ENCODE measurements around the gene DNAJA4. TPM values are rescaled to one million over a fixed set of nuclear protein-coding genes. Genes with fewer than 3 reads are reported as not detected.

The DNAJA4 gene
- total and polyA plus RNA-seq, 2 of the 13 experiments (the other 11 are each of a cell fraction or from before 2014, with no cell fraction given): not detected

DNA sequence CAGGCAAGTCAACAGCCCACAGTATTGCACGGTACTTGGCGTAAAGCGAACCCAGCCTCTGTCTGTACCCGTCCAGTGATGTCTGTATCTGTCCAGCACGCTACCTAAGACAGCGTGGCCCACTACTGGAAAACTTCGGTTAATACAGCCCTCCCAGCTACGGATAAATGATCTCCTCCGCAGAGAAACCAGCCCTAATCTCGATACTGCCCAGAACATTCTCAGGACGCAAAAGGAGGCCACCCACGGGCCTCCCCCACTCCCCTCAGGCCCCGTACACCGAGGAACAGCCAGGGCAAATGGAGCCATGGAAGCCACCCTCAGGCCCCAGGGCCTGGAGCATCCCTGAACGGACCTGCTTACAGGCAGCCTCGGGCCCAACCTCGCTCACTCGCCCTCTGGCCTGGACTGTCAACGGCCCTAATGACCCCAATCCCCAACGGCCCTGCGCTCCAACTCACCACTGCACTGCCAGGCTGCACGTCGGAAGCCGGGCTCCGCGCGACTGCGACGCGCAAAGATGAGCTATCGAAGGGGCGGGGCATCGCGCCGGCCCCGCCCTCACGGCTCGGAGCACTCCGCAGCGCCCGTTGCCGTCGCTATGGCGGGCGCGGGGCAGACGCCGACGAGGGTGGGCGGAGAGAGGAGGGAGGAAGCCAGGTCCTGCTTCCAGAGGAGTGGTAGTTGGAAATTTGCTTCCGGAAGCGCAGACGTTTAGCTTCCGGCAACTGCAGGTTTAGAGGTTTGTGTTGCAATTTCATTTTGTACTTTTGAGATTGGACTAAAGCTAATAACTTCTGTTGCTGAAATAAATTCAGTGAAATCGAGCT is 35.0 kb downstream of the DNAJA4 start, which contains the start of gene SKIC8 (continued):
- TF ChIP-seq ZNF343 (CRISPR knock-in tag; IDR thresholded peaks at IDR 0.05): peak; percentile 90
- no peak for TF ChIP-seq ZNF766 (CRISPR knock-in tag; IDR thresholded peaks at IDR 0.05; ENCODE audit: borderline replicate concordance)
- no peak for TF ChIP-seq ZNF530 (CRISPR knock-in tag; IDR thresholded peaks at IDR 0.05; ENCODE audit: low read depth)
- peak; percentile 69 for TF ChIP-seq SKI (IDR thresholded peaks at IDR 0.05; ENCODE audit: partially characterized antibody)
- TF ChIP-seq, protein P1, sequence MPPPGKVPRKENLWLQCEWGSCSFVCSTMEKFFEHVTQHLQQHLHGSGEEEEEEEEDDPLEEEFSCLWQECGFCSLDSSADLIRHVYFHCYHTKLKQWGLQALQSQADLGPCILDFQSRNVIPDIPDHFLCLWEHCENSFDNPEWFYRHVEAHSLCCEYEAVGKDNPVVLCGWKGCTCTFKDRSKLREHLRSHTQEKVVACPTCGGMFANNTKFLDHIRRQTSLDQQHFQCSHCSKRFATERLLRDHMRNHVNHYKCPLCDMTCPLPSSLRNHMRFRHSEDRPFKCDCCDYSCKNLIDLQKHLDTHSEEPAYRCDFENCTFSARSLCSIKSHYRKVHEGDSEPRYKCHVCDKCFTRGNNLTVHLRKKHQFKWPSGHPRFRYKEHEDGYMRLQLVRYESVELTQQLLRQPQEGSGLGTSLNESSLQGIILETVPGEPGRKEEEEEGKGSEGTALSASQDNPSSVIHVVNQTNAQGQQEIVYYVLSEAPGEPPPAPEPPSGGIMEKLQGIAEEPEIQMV (CRISPR knock-in tag; IDR thresholded peaks at IDR 0.05; ENCODE audit: low read depth): peak; percentile 72
- TF ChIP-seq ZNF589 (CRISPR knock-in tag; conservative IDR thresholded peaks at IDR 0.05): no peak
- TF ChIP-seq, protein P2, sequence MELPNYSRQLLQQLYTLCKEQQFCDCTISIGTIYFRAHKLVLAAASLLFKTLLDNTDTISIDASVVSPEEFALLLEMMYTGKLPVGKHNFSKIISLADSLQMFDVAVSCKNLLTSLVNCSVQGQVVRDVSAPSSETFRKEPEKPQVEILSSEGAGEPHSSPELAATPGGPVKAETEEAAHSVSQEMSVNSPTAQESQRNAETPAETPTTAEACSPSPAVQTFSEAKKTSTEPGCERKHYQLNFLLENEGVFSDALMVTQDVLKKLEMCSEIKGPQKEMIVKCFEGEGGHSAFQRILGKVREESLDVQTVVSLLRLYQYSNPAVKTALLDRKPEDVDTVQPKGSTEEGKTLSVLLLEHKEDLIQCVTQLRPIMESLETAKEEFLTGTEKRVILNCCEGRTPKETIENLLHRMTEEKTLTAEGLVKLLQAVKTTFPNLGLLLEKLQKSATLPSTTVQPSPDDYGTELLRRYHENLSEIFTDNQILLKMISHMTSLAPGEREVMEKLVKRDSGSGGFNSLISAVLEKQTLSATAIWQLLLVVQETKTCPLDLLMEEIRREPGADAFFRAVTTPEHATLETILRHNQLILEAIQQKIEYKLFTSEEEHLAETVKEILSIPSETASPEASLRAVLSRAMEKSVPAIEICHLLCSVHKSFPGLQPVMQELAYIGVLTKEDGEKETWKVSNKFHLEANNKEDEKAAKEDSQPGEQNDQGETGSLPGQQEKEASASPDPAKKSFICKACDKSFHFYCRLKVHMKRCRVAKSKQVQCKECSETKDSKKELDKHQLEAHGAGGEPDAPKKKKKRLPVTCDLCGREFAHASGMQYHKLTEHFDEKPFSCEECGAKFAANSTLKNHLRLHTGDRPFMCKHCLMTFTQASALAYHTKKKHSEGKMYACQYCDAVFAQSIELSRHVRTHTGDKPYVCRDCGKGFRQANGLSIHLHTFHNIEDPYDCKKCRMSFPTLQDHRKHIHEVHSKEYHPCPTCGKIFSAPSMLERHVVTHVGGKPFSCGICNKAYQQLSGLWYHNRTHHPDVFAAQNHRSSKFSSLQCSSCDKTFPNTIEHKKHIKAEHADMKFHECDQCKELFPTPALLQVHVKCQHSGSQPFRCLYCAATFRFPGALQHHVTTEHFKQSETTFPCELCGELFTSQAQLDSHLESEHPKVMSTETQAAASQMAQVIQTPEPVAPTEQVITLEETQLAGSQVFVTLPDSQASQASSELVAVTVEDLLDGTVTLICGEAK (IDR thresholded peaks at IDR 0.05): peak; percentile 29; the same call in 1 of the 2 replicates
- TF ChIP-seq, protein P2 (CRISPR knock-in tag; IDR thresholded peaks at IDR 0.05): peak; percentile 62
- TF ChIP-seq ZSCAN12 (CRISPR knock-in tag; IDR thresholded peaks at IDR 0.05): no peak
- TF ChIP-seq, protein P3, sequence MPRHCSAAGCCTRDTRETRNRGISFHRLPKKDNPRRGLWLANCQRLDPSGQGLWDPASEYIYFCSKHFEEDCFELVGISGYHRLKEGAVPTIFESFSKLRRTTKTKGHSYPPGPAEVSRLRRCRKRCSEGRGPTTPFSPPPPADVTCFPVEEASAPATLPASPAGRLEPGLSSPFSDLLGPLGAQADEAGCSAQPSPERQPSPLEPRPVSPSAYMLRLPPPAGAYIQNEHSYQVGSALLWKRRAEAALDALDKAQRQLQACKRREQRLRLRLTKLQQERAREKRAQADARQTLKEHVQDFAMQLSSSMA (CRISPR knock-in tag; IDR thresholded peaks at IDR 0.05): 0 out of 2 replicates have a peak, but pooled peaks have one; percentile 25
- no peak for TF ChIP-seq BCL6 (CRISPR knock-in tag; IDR thresholded peaks at IDR 0.05)
- TF ChIP-seq ZNF441 (CRISPR knock-in tag; IDR thresholded peaks at IDR 0.05; ENCODE audit: borderline replicate concordance): peak; percentile 62; the same call in 1 of the 2 replicates
- TF ChIP-seq, protein P4, sequence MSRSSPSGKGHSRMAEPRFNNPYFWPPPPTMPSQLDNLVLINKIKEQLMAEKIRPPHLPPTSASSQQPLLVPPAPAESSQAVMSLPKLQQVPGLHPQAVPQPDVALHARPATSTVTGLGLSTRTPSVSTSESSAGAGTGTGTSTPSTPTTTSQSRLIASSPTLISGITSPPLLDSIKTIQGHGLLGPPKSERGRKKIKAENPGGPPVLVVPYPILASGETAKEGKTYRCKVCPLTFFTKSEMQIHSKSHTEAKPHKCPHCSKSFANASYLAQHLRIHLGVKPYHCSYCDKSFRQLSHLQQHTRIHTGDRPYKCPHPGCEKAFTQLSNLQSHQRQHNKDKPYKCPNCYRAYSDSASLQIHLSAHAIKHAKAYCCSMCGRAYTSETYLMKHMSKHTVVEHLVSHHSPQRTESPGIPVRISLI (CRISPR knock-in tag; IDR thresholded peaks at IDR 0.05; ENCODE audit: borderline replicate concordance): no peak
- no peak for TF ChIP-seq MLLT10 (CRISPR knock-in tag; IDR thresholded peaks at IDR 0.05)
- no peak for TF ChIP-seq TEAD2 (CRISPR knock-in tag; IDR thresholded peaks at IDR 0.05)
- no peak for TF ChIP-seq ZNF484 (CRISPR knock-in tag; IDR thresholded peaks at IDR 0.05; ENCODE audit: borderline replicate concordance, low read depth)
- peak; percentile 93; the same call in 1 of the 2 replicates for TF ChIP-seq ZNF550 (CRISPR knock-in tag; IDR thresholded peaks at IDR 0.05; ENCODE audit: borderline replicate concordance)

All from HepG2 (cell line).